ENCODE results near the gene GAMT.

The GAMT gene

DNA sequence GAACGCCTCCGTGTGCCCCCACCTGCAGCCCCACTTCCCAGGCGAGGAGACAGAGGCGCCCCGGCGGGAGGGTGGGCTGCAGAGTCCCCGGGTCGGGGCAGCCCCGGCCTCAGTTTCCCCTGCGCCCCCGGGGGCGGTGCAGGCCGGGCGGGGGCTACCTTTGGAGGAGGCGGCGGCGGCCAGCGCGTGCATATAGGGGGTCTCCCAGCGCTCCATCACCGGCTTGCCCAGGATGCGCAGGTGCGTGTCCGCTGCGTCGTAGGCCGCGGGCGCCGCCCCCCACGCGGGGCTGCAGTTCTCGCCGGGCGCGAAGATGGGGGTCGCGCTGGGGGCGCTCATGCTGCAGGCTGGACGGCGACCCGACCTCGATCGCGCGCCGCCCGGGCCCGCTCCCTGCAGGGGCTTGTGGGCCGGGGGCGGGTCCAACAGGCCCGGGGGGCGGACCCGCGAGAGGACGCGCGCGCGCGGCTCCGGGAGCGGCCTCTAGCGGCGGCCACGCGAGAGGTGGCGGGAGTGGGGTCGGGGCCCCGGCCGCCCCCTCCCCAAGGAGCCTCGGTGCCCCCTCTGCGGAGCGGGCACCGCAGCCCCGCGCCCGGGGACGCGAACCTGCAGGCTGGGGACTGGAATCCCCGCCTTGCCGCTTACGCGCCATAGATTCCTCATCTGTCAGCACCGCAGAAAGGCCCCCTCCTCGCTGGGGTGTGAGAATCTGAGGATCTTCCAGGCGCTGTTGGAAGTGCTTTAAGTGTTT, at the start of gene GAMT:
Gene GAMT (minus strand): TSS at position 405 of the 751 bp plus-strand sequence. CDS start 66 bp downstream, at position 339.
- no peaks in the 10 kb centered on the region for H3K36me3 ChIP-seq (ENCODE audit: control insufficient read depth, insufficient read depth, low read length, severe bottlenecking)
- DNase-seq (ENCODE audit: low read depth): peak; percentile 87
- peaks cover 12% of the 10 kb centered on the region for H3K4me1 ChIP-seq (ENCODE audit: control insufficient read depth, insufficient read depth, low read length)
- peak within 1 kb of the TSS; percentile 84 for H3K9ac ChIP-seq (ENCODE audit: low read length)
- H3K9me3 ChIP-seq (ENCODE audit: control insufficient read depth, low read length): no peaks in the 10 kb centered on the region
- peak within 1 kb of the TSS; percentile 79 for H3K4me3 ChIP-seq (ENCODE audit: low read length)
- no peaks in the 10 kb centered on the region for H3K27me3 ChIP-seq (replicated peaks; ENCODE audit: control insufficient read depth, insufficient read depth, low read length)

DNA sequence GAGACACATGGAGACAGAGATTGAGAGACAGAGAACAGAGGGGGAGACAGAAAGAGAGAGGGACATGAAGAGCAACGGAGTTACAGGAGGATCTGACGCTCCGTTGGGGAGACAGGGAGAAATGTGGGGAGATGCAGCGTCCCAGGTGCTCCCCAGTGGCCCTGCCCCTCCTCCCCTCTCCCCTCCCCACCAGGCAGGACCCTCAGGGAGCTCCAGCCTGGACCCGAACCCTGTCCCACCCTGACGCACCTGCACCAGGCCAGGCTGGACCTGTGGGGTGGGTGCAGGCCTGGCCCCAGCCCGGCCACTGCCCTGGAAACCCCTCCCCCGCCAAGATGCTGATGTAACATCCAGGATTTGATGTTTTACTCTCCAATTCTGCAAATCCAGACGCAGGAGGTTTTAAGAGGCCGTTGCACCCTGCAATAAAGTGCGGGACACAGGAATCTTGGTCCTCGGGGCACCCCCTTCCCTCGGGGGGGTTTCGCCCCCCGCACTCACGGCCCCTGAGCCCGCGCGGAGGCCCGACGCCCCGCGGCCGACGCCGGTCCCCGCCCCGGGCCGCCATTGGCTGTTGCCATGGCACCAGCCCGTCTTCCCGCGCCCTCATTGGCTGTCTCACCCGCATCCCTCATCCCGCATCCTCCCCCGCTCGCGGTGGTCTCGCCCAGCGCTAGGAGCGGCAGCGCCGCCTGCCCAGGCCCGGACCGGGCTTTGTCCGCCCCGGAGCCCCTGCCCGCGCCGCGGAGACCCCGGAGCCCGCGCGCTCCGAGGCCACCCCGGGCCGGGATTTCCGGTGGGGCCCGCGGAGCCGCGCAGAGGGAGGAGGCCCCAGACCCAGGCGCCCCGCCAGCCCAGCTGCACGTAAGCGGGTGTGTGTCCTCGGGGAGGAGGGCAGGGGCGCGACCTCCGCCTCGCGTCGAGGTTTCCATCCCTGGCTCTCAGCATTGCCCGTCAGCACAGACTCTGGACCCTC, 48.4 kb upstream of the GAMT start, which contains the start of gene APC2:
Gene APC2 (plus strand): TSS at position 655 of the 976 bp plus-strand sequence. CDS start 2,881 bp downstream, outside the sequence.
- Histone ChIP-seq H3K27me3 (replicated peaks; ENCODE audit: control insufficient read depth, insufficient read depth, low read length) (peaks cover 46% of the 10 kb centered on the region), H3K4me1 (ENCODE audit: control insufficient read depth, insufficient read depth, low read length) (peaks cover 9% of the 10 kb centered on the region), H3K9me3 (ENCODE audit: control insufficient read depth, low read length) (no peaks in the 10 kb centered on the region), H3K36me3 (ENCODE audit: control insufficient read depth, insufficient read depth, low read length, severe bottlenecking) (no peaks in the 10 kb centered on the region), H3K4me3 (ENCODE audit: low read length) (no peak within 1 kb of the TSS), H3K9ac (ENCODE audit: low read length) (no peak within 1 kb of the TSS)
- peak; percentile 81 for DNase-seq (ENCODE audit: low read depth)

DNA sequence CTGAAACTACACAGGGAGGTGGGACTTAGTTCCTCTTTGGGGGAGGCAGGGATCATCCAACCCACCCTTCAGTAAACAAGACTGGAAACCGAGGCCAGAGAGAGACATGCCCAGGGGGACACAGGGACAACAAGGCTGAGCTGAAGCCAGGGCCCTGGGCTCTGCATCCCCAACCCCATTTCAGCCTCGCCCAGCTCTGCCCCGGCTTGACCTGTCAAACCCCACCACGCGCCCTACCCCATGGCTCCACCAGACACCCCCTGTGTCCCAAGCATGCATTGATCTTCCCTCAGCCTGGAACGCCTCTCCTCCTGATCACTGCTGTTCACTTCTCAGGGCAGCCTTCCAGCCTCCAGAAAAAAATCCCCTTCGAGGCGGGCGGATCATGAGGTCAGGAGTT, 46.6 kb upstream of the GAMT start:
- Histone ChIP-seq H3K9me3 (ENCODE audit: control insufficient read depth, low read length) (no peaks in the 10 kb centered on the region), H3K4me3 (ENCODE audit: low read length) (no peak overlapping the region), H3K9ac (ENCODE audit: low read length) (no peak overlapping the region), H3K36me3 (ENCODE audit: control insufficient read depth, insufficient read depth, low read length, severe bottlenecking) (peaks cover 2% of the 10 kb centered on the region), H3K27me3 (replicated peaks; ENCODE audit: control insufficient read depth, insufficient read depth, low read length) (peaks cover 43% of the 10 kb centered on the region), H3K4me1 (ENCODE audit: control insufficient read depth, insufficient read depth, low read length) (peaks cover 4% of the 10 kb centered on the region)
- DNase-seq (ENCODE audit: low read depth): no peak

DNA sequence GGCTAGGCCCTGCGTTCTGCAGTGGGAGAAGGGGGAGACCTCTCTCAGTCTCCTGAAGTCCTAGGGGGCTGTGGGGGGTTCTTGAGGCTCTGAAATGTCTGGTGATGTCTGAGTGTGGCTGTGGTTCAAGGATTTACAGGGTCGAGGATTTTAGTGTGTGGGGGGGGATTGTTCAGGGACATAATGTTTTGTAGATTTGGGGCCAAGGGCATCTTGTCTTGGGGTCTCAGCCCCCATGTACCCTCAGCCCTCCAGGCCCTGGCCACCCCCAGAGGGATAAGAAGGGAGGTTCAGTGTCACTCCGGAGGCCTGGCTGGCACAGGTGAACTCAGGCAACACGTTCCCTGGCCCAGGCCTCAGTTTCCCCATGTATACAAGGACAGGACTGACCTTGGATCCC, 46.2 kb upstream of the GAMT start:
- Histone ChIP-seq H3K4me3 (ENCODE audit: low read length) (no peak overlapping the region), H3K9ac (ENCODE audit: low read length) (no peak overlapping the region), H3K27me3 (replicated peaks; ENCODE audit: control insufficient read depth, insufficient read depth, low read length) (peaks cover 39% of the 10 kb centered on the region), H3K9me3 (ENCODE audit: control insufficient read depth, low read length) (no peaks in the 10 kb centered on the region), H3K36me3 (ENCODE audit: control insufficient read depth, insufficient read depth, low read length, severe bottlenecking) (peaks cover 7% of the 10 kb centered on the region), H3K4me1 (ENCODE audit: control insufficient read depth, insufficient read depth, low read length) (peaks cover 4% of the 10 kb centered on the region)
- DNase-seq (ENCODE audit: low read depth): no peak

DNA sequence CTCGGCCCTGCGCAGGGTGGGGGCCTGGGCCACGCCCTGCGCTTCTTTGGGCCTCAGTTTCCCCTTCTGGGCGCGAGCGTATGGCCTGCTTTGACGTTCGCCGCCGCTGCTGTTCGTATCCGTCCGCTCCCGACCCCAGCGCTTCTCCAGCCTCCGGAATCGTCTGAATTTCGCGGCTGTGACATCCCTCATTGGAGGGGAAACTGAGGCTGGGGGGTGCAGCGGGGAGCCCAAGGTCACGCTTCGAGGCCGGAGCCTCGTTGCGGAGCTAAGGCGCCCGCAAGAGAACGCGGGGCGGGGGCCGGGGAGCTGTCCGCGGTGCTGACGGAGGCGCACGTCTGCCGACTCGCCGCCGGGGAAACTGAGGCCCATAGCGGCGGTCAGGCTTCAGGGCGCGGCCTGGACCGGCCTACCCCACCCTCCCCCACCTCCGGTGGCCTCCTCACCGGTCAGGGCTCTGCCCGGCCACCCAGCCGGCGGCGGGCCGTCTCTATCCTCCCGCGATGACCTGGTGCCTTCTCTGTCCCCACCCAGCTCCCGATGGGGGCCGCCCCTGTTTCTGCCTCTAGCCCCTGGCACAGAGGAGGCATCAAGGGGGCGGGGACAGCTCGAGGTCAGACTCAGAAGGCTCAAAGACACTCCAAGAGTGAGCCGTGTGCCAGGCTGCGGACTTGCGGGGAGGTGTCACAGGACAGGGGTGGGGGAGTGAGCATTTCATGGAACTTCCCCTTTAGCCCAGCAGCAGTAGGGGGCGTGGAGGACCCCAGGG, 45.6 kb upstream of the GAMT start:
- no peak overlapping the region for H3K4me3 ChIP-seq (ENCODE audit: low read length)
- H3K4me1 ChIP-seq (ENCODE audit: control insufficient read depth, insufficient read depth, low read length): peaks cover 4% of the 10 kb centered on the region
- peak; percentile 51 for DNase-seq (ENCODE audit: low read depth)
- H3K9ac ChIP-seq (ENCODE audit: low read length): no peak overlapping the region
- H3K27me3 ChIP-seq (replicated peaks; ENCODE audit: control insufficient read depth, insufficient read depth, low read length): peaks cover 34% of the 10 kb centered on the region
- H3K9me3 ChIP-seq (ENCODE audit: control insufficient read depth, low read length): no peaks in the 10 kb centered on the region
- peaks cover 13% of the 10 kb centered on the region for H3K36me3 ChIP-seq (ENCODE audit: control insufficient read depth, insufficient read depth, low read length, severe bottlenecking)

DNA sequence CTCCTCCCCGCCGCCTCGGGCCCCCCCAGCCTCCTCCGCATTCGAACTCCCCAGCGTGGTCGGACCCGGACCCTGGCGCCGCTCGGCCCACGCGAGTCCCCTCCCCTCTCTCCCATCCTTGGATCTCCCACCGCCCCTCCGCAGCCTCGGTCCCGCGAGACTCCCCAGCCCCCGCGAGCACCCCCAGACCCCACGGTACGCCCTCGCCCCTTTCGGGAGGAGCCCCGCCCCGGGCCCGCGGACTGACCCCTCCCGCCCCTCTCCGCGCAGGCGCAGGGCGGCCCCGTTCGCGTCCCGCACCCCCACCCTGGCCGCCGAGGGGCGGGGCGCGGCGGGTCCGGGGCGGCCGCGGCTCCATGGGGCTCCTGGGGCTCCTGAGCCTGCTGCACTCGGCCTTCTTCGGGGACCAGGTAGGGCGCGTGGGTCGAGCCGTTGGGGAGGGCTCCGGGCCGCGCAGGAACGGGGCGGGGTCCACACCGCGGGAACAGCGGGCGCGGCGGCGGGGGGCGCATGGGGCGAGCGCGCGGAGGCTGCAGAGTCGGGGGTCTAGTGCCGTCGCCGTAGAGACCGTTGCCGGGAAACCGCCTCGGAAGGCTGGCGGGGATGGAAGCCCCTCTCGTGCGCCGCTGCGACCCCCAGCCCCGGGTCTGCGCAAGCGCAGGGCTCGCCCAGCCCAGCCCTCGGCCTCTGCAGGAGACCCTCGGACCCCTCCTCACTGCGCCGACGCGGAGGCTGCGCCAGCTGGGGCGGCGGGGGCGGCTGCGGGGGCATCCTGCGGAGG, 44.8 kb upstream of the GAMT start:
- H3K9ac ChIP-seq (ENCODE audit: low read length): no peak overlapping the region
- no peak overlapping the region for H3K4me3 ChIP-seq (ENCODE audit: low read length)
- DNase-seq (ENCODE audit: low read depth): peak; percentile 81
- H3K36me3 ChIP-seq (ENCODE audit: control insufficient read depth, insufficient read depth, low read length, severe bottlenecking): peaks cover 21% of the 10 kb centered on the region
- H3K4me1 ChIP-seq (ENCODE audit: control insufficient read depth, insufficient read depth, low read length): peaks cover 5% of the 10 kb centered on the region
- H3K27me3 ChIP-seq (replicated peaks; ENCODE audit: control insufficient read depth, insufficient read depth, low read length): peaks cover 29% of the 10 kb centered on the region
- no peaks in the 10 kb centered on the region for H3K9me3 ChIP-seq (ENCODE audit: control insufficient read depth, low read length)

DNA sequence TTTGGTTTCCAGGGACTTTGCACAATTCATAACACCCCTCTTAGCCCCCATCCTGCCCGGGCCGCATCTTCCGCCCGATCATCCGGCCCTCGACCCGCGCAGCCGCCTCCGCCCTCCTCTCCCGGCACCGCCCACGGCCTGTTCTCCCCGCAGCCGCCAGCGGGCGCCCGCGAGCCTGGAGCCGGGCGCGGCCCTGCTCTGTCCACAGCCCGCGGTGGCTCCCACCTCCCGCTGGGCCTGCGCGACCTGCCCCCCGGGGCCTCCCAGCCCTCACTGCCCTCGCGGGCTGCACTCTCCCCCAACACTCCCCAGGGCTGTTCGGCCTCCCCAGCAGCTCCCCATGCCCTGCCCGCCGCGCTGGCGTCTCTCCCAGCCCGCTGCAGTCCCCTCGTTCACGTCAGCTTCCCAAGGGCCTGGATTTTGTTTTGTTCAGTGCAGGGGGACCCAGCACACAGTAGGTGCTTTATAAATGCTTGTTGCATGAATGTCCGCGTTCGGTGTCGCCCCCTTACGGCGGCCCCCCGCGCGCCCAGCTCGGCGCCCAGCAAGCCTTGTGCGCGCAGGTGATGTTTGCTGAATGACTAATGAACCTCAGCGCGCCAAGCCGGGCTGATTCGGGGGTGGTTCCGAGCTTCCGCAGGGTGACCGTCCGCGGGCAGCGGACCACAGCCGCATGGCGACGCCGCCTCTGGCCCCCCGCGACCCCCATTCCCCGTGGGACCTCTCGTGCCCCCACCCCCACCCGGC, 44.0 kb upstream of the GAMT start:
- peaks cover 11% of the 10 kb centered on the region for H3K4me1 ChIP-seq (ENCODE audit: control insufficient read depth, insufficient read depth, low read length)
- H3K4me3 ChIP-seq (ENCODE audit: low read length): peak overlapping the region; percentile 44
- no peak overlapping the region for H3K9ac ChIP-seq (ENCODE audit: low read length)
- peaks cover 28% of the 10 kb centered on the region for H3K36me3 ChIP-seq (ENCODE audit: control insufficient read depth, insufficient read depth, low read length, severe bottlenecking)
- no peaks in the 10 kb centered on the region for H3K9me3 ChIP-seq (ENCODE audit: control insufficient read depth, low read length)
- H3K27me3 ChIP-seq (replicated peaks; ENCODE audit: control insufficient read depth, insufficient read depth, low read length): peaks cover 22% of the 10 kb centered on the region
- peak; percentile 88 for DNase-seq (ENCODE audit: low read depth)

DNA sequence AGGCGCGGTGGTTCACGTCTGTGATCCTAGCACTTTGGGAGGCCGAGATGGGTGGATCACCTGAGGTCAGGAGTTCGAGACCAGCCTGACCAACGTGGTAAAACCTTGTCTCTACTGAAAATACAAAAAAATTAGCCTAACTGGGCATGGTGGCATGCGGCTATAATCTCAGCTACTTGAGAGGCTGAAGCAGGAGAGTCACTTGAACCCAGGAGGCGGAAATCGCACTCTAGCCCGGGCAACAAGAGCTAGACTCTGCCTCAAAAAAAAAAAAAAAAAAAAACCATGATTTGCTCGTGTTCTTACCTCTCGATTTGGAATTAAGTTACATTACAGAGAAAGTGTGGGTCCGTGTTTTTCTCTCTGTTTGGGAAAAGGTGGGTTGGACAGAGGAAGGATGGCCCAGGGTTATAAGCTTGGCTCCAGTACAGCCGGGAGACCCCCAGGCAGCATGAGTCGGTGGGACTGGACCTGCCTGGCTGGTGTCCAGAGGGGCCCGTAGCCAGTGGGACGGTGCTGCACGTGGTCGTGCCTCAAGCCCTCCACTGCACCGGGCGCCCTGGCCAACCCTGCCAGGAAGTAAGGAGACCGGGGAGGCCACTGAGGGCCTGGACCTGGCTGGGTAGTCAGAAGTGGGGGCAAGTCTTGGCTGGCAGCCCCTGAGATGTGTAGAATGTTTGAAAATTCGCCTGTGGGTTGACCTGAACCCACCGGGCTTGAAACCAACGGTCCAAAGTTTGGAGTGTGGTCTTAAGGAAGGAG, 40.5 kb upstream of the GAMT start:
- Histone ChIP-seq H3K4me3 (ENCODE audit: low read length) (no peak overlapping the region), H3K27me3 (replicated peaks; ENCODE audit: control insufficient read depth, insufficient read depth, low read length) (peaks cover under 1% of the 10 kb centered on the region), H3K4me1 (ENCODE audit: control insufficient read depth, insufficient read depth, low read length) (peaks cover 21% of the 10 kb centered on the region), H3K36me3 (ENCODE audit: control insufficient read depth, insufficient read depth, low read length, severe bottlenecking) (peaks cover 38% of the 10 kb centered on the region), H3K9me3 (ENCODE audit: control insufficient read depth, low read length) (no peaks in the 10 kb centered on the region), H3K9ac (ENCODE audit: low read length) (peak overlapping the region; percentile 56)
- no peak for DNase-seq (ENCODE audit: low read depth)

DNA sequence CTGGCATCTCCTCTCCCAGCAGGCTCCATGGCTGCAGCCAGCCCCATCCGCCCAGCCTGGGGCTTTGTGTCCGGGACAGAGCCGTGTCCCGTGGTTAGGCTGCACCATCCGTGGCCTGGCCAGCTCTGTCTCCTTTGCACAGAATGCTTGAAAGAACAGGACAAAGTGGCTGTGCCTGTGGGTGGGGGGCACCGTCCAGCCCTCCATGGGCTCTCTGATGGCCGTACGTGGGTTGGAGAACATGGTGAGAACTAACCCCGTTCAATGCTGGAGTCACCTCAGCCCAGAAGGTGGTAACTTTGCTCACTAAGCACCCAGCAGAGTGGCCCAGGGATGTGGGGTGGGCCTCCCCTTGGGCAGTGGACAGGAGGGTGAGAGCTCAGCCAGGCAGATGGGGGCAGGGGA, 39.7 kb upstream of the GAMT start:
- Histone ChIP-seq H3K4me1 (ENCODE audit: control insufficient read depth, insufficient read depth, low read length) (peaks cover 21% of the 10 kb centered on the region), H3K9ac (ENCODE audit: low read length) (peak overlapping the region; percentile 56), H3K36me3 (ENCODE audit: control insufficient read depth, insufficient read depth, low read length, severe bottlenecking) (peaks cover 38% of the 10 kb centered on the region), H3K27me3 (replicated peaks; ENCODE audit: control insufficient read depth, insufficient read depth, low read length) (no peaks in the 10 kb centered on the region), H3K4me3 (ENCODE audit: low read length) (no peak overlapping the region), H3K9me3 (ENCODE audit: control insufficient read depth, low read length) (no peaks in the 10 kb centered on the region)
- no peak for DNase-seq (ENCODE audit: low read depth)

Measured in adipocyte (in vitro differentiated cells).